GM12801 (cell line): ENCODE data around the gene PITPNM1.

Experiments
- TF ChIP-seq, protein P1 (sequence below): IDR thresholded peaks from one replicate; pipeline ENCODE4 v1.5.1; 2011; ENCODE audit warnings: control low read depth; ENCODE audit not compliant: insufficient read length; ENCODE audit errors: extremely low read depth

PITPNM1 gene

DNA sequence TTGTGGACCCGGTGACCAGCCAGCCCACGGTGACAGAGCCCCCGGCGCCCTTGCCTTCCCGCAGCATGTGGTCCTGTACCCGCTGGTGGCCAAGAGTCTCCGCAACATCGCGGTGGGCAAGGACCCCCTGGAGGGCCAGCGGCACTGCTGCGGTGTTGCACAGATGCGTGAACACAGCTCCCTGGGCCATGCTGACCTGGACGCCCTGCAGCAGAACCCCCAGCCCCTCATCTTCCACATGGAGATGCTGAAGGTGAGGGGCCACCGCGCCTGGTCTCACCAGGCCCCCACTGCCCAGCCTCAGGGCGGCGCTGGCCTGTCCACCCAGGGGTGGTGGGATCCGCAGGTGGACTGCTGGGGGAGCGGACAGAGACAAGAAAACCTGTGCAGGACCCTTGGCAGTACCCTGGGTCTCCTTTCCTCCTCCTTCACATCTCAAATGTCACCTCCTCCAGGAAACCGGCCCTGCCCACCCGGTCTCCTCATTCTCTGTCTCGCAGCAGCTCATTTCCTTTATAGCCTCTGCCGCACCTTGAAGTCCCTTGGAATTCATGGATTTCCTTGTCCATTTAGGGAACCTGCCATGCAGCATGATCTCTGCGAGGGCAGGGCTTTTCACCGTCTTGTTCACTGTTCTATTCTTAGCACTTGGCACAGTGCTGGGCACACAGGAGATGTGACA is 15.8 kb downstream of the PITPNM1 start:
- TF ChIP-seq, protein P1, sequence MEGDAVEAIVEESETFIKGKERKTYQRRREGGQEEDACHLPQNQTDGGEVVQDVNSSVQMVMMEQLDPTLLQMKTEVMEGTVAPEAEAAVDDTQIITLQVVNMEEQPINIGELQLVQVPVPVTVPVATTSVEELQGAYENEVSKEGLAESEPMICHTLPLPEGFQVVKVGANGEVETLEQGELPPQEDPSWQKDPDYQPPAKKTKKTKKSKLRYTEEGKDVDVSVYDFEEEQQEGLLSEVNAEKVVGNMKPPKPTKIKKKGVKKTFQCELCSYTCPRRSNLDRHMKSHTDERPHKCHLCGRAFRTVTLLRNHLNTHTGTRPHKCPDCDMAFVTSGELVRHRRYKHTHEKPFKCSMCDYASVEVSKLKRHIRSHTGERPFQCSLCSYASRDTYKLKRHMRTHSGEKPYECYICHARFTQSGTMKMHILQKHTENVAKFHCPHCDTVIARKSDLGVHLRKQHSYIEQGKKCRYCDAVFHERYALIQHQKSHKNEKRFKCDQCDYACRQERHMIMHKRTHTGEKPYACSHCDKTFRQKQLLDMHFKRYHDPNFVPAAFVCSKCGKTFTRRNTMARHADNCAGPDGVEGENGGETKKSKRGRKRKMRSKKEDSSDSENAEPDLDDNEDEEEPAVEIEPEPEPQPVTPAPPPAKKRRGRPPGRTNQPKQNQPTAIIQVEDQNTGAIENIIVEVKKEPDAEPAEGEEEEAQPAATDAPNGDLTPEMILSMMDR = no peak

DNA sequence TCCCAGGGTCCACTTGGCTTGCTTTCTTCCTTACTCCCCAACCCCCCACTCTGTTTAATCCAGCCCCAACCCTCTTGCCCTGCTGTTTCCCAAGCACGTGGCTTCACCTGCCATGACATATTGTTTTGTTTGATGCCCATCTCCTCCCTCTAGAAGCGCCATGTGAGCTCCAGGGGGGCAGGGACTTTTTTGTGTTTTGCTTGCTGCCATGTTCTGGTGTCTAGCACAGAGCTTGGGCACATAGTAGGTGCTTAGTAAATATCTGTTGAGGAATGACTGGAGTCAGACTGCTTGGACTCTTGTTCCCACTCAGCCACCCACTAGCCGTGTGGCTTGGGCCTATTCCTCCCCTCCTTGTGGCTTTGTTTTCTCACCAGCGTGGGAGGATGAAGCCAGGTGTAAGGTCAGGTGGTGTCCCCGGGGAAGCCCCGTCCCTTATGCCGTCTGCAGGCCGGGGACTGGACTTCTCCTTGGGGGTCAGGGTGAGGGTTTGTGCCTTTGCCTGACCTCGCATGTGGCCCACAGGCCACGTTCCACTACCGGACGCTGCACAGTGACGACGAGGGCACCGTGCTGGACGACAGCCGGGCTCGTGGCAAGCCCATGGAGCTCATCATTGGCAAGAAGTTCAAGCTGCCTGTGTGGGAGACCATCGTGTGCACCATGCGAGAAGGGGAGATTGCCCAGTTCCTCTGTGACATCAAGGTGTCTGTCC is 18.5 kb downstream of the PITPNM1 start:
- TF ChIP-seq, protein P1 = no peak

DNA sequence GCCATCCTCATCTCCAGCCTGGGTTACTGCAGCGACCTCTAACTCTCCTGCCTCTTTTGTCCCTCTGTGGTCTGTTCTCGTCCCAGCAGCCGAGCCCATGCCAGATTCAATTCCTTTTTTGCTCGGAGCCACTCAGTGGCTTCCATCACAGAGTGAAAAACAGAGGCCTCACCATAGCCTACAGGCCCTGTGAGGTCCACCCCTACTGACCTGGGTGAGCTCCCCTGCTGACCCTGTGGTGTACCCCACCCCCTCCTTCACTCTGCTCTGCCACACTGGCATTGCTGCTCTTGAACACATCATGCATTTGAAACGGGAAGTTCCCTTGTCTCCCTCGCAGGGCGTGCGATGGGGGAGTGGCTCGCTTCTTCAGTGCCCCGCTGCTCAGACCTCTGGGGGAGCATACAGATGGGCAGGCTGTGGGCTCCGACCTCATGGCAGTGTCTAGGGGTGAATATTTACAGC is 20.3 kb downstream of the PITPNM1 start:
- TF ChIP-seq, protein P1 = no peak

DNA sequence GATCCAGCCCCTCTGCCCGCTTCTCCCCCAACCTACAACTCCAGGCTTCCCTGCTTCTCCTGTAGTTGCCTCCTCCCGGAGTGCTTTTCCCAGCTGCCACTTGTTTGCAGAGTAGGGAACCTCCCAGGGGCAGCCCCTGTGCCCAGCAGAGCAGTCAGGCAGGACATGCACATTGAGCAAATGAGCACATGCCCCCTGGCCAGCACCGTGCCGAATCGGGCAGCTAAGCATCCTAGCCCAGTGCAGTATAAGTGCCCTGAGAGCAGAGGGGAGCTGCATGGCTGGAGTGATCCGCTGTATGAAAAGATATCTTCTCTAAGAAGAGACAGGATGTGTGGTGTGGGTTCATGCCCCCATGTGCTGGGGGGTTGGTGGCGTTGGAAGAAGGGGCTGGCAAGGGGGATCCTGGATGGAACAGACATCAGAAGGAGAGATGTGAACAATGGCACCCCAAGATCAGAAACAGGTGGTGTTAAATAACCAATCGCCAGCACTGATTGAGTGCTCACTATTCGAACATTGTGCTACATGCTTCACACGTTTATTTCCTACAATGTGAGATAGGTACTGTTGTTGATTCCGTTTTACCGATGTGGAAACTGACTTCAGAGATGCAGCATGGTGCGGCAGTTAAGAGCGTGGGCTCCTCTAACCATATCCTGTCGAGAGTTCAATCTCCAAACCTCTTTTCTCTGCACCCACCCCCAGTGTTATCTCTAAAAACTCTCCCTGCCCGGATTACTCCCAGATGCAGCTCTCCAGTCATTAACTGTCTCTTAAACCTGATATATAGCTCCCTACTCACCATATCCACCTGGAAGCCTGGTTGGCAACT is 21.1 kb downstream of the PITPNM1 start:
- TF ChIP-seq, protein P1 = no peak

DNA sequence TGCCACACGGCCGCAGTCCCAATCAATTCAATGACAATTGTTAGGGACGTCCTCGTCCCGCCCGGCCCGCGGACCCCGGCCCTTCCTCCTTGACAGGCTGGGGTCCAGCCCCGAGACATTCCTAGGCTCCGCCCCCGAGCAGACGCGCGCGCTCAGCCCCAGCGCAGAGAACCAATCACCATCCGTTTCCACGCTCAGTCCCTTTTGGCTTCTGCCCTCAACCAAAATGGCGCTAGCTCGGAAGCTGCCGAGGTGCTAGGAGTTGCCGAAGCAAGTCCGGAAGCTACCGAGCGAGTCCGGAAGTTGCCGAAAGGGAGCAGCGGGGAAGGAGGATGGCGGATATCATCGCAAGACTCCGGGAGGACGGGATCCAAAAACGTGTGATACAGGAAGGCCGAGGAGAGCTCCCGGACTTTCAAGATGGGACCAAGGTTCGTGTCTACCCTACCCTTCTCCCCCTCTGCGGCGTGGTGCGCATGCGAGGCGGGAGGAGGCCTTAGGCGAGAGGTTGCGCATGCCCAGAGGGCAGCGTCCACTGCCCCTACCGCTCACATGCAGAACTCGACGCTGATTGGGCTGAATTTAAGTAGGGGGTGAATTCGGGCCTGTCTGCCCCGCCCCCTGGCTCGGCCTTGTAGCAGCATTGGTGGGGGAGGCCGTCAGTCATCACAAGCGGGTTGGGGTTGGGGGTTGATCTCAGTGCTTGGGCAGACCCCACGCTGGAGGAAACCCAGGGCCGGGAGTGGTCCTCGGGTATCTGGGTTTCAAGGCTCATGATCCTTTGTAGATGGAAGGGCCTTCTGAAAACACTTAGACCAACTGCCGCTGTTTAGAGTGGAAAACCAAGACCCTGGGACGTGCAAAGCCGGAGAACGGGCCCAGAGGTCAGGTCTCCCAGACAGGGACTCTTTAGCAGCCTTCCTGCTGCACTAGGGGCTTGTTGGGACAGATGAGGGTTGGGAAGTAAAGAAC is 22.1 kb downstream of the PITPNM1 start, which contains the start of gene AIP:
AIP (plus strand) TSS at position 200 of the 972 bp plus-strand sequence; CDS start at position 333, 133 bp downstream.
- TF ChIP-seq, protein P1 = no peak

DNA sequence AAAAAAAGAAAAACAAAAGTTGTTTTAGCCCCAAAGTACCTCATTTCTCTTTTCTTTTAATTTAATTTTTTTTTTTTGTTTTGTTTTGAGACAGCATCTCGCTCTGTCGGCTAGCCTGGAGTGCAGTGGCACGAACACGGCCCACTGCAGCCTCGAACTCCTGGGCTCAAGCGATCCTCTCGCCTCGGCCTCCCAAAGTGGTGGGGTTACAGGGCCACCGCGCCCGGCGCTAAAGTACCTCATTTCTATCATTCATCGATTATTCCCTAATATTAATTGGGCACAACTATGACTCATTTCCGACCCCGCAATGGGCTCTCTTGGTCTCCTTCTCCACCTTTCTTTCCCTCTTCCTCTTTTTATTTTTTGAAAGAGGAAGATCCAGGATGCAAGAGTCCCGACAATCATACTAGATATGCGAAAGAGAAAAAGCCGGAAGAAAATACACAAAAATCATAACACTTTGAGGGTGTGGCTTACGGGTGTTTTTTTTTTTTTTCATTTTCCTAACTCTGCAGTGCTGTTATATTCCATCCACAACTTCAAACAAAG is 22.8 kb downstream of the PITPNM1 start:
- TF ChIP-seq, protein P1 = no peak
